Frontal cortex (tissue), 4 donors: ENCODE measurements around the gene TYSND1. TPM values are rescaled to one million over a fixed set of nuclear protein-coding genes. Genes with fewer than 3 reads are reported as not detected.
"Not testable (repeated sequence)": the region's sequence is repeated elsewhere in the genome, so short reads cannot be mapped to it uniquely, and the experiment has no call there.

Source experiments
- DNase-seq, 2 donors: peaks; one replicate each; pipeline ENCODE4 v3.0.0; 2012; ENCODE audit warnings: low spot score in 2 of 2
- FAIRE-seq: peaks from 2 replicates; lab custom pipeline; 2012; peaks lifted over from hg19 to GRCh38; lab: Jason Lieb, UNC
- total RNA-seq: library from RNA; depleted of rRNA; stranded (reverse); fragments of >200 nt; gene quantifications from one replicate; pipeline ENCODE4 v1.2.3, GENCODE V29; 2014
- donor health status: control.
- donor health status: control.
- donor health status: control.

The TYSND1 gene
- total RNA-seq, 1 donor from 2014 or later: 5.3 TPM

GRCh38 chr10:70118196-70118595 lies 28.3 kb downstream of the TYSND1 start:
- no peak for DNase-seq
- FAIRE-seq: no peak

DNA sequence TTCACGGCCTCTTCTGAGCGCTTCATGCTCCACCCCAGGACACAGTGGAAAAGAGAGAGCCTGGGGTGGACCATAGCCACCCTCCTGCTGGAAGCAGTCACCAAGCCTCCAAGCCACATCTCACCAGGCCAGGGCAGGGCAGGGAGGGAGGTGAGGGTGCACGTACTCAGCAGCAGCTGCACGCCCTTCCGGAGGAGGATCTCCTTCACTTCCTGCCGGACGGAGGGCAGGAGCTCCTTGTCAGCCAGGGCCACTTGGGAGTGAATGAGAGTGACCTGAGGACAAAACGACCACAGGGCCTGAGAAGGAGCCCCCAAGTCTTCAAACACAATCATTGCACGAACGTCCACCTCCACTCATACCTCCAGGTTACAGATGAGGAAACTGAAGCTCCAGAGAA lies 28.9 kb downstream of the TYSND1 start:
- no peak for FAIRE-seq

DNA sequence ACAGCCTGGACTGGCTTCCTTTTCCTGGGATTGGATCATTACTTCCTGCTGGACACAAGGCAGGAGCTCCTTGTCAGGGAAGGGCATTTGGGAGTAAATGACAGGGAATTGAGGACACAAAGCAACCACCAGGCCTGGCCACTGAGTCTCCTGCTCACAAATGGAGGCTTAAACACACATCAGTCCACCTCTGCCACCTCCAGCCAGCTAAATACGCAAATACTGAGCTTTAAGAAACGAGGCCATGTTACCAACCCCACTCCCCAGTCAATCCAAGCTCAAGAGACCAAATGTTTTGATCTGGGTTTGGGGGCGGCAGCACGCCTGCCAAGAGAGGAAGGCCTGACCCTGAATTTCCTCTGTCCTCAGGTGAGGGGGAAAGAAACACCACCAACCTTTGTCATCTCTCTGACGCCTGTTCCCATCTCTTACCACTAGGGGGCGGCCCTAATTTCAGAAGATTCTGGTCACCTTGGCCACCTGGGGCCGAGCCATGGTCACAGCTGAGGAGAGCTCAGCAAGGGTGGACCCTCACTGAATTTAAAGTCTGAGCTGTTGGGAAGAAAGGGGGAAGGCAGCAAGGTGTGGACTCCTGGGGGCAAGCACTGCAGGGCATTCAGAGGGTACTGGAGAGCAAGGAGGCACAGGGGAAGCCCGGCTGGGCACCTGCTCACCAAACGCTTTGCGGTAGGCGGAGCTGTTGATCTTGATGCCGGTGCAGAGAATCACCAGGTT lies 30.4 kb downstream of the TYSND1 start:
- FAIRE-seq (no peak), DNase-seq (peak in 1 of 2 donors; percentile 68)

More for the DNA sequence above, 28.9 kb downstream of the TYSND1 start:
- DNase-seq: no peak

GRCh38 chr10:70114902-70115301 lies 31.6 kb downstream of the TYSND1 start:
- FAIRE-seq (no peak), DNase-seq (no peak)

DNA sequence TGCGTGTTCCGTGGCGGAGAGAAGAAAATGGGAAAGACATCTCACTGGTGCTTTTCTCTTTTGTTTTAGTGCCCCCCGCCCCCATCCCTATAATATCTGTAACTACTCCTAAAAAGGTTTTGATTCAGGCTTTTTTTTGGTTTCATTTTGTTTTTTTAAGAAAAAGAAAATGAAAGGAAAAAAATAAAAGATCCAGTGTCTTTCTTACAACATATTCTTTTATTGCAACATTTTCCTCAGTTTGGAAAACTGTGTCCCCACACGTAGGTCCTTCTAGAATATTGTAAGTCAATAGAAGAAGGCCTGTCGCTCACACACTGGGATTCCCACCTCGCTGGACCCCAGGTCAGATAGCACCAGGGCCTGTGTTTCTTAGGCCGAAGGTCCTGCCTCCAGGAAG lies 34.4 kb downstream of the TYSND1 start:
- no peak for DNase-seq
- no peak for FAIRE-seq

DNA sequence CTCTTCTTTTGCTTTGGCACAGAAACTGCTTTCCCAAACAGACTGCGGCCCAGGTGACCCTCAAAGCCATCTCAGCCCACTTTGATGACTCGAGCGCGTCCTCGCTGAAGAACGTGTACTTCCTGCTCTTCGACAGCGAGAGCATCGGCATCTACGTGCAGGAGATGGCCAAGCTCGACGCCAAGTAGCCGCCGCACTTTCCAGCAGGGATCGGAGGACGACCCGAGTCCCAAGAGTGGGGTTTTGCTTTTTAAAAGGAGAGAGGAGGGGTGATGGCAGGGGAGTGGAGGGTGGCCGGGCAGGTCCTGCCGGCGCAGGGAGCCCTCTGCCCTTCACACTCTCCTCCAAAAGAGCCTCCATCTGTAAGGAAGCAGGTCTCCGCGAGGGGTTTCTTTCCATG lies 35.0 kb downstream of the TYSND1 start:
- DNase-seq (no peak), FAIRE-seq (no peak)

DNA sequence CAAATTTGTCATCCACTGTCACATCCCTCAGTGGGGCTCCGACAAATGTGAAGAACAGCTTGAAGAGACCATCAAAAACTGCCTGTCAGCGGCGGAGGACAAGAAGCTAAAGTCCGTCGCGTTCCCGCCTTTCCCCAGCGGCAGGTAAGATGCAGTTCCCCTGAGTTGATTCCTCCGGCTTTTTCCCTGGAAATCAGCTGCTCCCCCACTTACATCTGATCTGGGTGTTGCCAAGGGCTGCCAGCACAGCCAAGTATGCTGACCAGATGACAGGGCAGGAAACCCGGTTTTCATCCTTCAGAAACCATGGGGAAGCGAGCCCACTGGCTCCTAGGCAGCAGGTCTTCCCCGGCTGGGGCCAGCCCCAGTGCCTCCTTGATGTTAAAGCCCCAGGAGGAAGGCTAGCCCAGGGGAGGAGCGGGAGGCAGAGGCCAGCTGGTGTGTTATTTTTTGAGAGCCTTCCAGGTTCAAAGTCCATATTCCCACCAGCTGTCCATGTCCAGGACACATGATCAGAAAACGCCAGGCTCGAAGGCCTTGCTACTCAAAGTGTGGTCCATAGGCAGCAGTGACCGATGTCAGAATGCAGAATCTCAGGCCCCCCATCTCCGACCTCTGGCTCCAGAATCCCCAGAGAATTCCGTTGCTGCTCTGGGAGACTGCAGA lies 37.3 kb downstream of the TYSND1 start:
- FAIRE-seq (no peak), DNase-seq (no peak)

- no peak for FAIRE-seq
- no peak for DNase-seq
Measured at GRCh38 chr10:70106958-70107791, 39.3 kb downstream of the TYSND1 start.

DNA sequence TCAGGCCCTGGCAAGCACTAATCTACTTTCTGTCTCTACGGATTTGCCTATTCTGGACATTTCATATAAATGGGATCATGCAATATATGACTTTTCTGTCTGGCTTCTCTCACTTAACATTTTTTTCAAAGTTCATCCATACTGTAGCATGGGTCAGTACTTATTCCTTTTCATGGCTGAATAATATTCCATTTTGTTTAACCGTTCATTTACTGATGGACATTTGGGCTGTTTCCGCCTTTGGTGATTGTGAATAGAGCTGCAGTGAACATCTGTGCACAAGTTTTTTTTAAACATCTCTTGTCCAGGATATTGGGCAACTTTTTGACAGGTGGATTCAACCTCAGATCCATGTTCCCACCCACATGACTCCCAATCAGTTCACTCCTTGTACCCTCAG lies 44.8 kb downstream of the TYSND1 start:
- DNase-seq (no peak), FAIRE-seq (no peak)

GRCh38 chr10:70101068-70101562 lies 45.4 kb downstream of the TYSND1 start:
- DNase-seq, FAIRE-seq: not testable (repeated sequence)

DNA sequence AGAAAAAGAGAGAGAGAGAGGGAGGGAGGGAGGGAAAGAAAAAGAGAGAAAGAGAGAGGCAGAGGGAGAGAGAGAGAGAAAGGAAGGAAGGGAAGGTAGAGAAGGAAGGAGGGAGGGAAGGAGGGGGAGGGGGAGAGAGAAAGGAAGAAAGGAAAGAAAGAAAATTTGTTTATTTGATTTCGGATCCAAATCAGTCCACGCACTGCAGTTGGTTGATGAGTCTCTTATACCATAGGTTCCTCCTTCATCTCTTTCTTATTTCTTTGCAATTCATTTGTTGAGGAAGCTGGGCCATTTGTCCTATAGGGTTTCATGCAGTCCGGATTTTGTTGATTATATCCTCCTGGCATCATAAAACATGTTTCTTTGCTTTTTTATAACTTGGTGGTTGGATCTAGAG lies 48.2 kb downstream of the TYSND1 start:
- no peak for FAIRE-seq
- DNase-seq: no peak

DNA sequence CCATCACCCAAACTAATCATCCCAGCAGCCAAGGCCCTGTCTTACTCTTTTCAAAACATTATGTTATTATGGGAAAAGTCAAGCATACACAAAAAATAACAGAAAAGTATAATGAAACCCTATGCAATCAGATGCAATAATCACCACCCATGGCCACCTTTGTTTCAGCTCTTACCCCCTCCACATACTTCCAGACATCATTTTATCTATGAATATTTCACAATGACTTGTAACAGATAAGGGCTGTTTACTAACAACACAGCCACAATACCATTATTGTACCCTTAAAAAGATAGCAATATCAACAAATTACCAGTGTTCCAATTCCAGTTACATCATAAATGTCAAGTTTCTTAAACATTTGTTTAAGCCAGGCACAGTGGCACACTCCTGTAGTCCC lies 49.0 kb downstream of the TYSND1 start:
- DNase-seq (no peak), FAIRE-seq (no peak)

GRCh38 chr10:70096705-70097420 lies 49.6 kb downstream of the TYSND1 start:
- DNase-seq (no peak), FAIRE-seq (no peak)

DNA sequence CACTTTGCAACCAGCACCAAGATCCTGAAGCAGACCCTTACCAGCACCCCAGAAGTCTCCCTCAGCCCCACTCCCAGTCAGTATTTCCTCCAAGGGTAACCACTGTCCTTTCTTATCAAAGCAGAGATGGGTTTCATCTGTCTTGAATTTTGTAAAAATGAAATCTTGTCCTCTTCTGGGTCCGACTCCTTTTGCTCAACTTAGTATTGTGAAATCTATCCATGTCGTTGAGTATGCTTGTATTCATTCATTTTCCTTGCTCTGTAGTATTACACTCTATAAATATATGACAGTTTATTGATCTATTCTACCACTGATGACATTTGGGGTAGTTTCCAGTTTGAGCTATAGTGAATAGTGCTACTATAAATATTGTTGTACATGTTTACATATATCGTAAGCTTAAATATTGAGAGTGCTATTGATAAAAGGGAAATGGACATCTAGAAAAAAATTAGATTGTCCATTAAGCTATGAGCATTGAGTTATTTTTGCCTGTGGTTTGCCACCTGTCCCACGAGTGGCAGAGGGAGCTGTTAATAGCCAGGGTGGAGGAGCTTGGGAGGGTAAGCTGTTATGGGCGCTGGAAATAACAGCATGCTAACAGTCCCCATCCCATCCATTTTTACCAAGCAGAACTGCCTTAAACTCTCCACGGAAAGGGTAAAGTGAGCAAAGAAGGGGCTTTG lies 50.3 kb downstream of the TYSND1 start:
- FAIRE-seq: no peak
- no peak for DNase-seq

DNA sequence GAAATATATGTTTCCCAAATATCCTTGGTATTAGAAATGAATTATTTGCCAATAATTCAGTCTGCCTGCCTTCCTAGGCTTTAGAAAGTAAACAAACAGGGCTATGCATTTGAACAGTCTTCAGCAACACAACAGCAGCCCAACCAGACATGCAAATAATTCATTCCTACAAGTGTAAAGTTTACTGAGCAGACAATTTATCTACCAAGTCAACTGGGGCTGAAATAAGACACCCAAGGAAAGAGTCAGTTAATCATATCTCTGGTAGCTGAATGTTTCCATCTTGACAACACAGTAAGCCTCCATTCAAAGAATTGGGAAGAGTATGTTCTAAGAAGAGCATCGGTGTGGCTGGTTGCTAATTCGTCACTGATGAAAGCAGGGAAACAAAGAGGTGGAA lies 52.2 kb downstream of the TYSND1 start:
- no peak for FAIRE-seq
- no peak for DNase-seq

DNA sequence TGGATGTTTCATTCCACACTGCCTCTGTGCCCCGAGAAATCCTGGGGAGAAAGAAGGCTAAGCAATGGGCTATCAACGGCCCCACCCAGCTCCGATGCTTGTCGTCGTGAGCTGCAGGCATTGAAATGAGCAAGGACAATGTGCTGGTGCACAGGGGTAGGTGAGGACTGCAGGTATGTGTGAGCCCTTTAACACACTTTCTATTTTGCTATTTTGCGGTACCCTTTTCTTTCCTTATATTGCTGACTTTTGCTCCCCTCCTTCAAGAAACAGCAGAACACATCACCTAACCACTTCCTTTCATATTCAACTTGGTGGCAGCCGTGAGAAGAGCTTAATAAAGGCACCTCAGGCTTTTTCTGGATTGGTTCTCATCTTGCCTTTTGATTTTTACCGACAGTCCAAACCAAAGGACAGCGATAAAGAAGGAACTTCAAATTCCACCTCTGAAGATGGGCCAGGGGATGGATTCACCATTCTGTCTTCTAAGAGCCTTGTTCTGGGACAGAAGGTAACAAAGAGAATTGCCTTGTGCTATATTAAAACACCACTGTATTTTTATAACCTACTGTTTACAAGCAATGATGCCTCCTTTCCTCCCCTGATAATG lies 53.1 kb downstream of the TYSND1 start:
- FAIRE-seq (no peak), DNase-seq (no peak)

DNA sequence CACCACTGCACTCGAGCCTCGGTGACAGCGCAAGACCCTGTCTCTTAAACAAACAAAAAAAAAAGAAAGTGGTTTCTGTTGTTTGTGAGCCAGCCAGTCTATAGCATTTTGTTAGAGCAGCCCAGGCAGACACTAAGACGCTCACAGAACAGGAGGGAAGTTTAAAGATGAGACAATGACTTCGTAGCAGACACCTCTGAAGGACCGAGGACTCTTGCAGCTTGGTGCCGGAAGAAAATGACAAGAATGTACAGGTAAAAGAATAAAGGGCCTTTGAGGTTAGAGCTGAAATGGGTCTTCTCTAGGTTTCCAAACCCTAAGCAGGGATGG lies 54.1 kb downstream of the TYSND1 start:
- DNase-seq (no peak), FAIRE-seq (no peak)

GRCh38 chr10:70090951-70091350 lies 55.5 kb downstream of the TYSND1 start:
- no peak for FAIRE-seq
- DNase-seq: no peak

DNA sequence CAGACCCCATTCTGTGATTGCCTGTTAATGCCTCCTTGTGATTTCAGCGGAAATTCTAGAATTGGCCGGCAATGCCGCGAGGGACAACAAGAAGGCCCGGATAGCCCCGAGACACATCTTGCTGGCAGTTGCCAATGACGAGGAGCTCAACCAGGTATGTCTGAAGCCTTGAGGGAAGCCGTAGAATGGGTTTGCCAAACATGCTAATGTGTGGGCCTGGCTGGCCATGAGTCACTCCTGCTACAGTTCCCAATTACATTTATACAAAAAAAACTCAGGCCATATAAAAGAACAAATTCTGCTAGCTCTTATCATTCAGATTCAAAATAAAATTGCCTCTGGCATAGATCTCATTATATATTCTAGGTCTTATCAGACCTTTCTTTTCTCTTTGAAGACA lies 56.5 kb downstream of the TYSND1 start:
- no peak for DNase-seq
- FAIRE-seq: no peak
